ENCODE measurements around the gene ABHD6.

DNA sequence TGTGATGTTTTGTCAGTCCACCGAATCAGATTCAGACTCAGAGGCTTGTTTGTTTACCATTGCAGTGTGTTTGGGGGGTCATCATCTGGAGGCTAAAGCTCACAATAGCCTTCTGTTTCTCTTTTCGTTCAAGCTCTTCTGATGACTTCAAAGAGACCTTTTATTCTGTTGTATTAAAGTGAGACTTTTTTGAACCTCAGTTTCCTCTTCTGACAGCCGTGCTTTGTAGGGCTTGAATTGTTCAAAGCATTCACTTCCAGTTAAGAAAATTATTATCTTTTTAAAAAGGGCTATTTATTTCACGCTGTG is 96.4 kb downstream of the ABHD6 start:
- TF ChIP-seq, protein P1, sequence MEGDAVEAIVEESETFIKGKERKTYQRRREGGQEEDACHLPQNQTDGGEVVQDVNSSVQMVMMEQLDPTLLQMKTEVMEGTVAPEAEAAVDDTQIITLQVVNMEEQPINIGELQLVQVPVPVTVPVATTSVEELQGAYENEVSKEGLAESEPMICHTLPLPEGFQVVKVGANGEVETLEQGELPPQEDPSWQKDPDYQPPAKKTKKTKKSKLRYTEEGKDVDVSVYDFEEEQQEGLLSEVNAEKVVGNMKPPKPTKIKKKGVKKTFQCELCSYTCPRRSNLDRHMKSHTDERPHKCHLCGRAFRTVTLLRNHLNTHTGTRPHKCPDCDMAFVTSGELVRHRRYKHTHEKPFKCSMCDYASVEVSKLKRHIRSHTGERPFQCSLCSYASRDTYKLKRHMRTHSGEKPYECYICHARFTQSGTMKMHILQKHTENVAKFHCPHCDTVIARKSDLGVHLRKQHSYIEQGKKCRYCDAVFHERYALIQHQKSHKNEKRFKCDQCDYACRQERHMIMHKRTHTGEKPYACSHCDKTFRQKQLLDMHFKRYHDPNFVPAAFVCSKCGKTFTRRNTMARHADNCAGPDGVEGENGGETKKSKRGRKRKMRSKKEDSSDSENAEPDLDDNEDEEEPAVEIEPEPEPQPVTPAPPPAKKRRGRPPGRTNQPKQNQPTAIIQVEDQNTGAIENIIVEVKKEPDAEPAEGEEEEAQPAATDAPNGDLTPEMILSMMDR (IDR thresholded peaks at IDR 0.05 in 4 of 5, conservative IDR thresholded peaks at IDR 0.05 in 1 of 5): no peak
- TF ChIP-seq POLR2A (IDR thresholded peaks at IDR 0.05): no peak

Measured in gastrocnemius medialis (tissue), 4 donors.